HUES48 (cell line): ENCODE results near the gene CCL26.
"Not testable (repeated sequence)": the region's sequence is repeated elsewhere in the genome, so short reads cannot be mapped to it uniquely, and the experiment has no call there.

ENCODE experiments used
- H3K27ac ChIP-seq: one replicate; pipeline ENCODE4 v1.7.0; 2013; ENCODE audit warnings: low read depth, low read length, inconsistent platforms
- H3K27me3 ChIP-seq: 2 replicates; pipeline ENCODE4 v1.6.1; 2013; ENCODE audit warnings: mild to moderate bottlenecking, low read length; ENCODE audit not compliant: control insufficient read depth, insufficient read depth
- H3K36me3 ChIP-seq: 2 replicates; pipeline ENCODE4 v1.6.1; 2013; ENCODE audit warnings: low read length; ENCODE audit not compliant: control insufficient read depth, insufficient read depth
- H3K4me1 ChIP-seq: 2 replicates; pipeline ENCODE4 v1.6.1; 2013; ENCODE audit warnings: mild to moderate bottlenecking, low read length; ENCODE audit not compliant: control insufficient read depth, insufficient read depth
- H3K4me3 ChIP-seq: 2 replicates; pipeline ENCODE4 v1.5.1; 2013; ENCODE audit warnings: mild to moderate bottlenecking, low read depth, low read length
- H3K9ac ChIP-seq: 2 replicates; pipeline ENCODE4 v1.6.1; 2013; ENCODE audit warnings: mild to moderate bottlenecking, low read depth, low read length, moderate library complexity
- H3K9me3 ChIP-seq: 2 replicates; pipeline ENCODE4 v1.6.1; 2013; ENCODE audit warnings: low read length; ENCODE audit not compliant: control insufficient read depth, insufficient read depth

Gene CCL26

GRCh38 chr7:75737856-75738603 is 34.0 kb downstream of the CCL26 start:
- H3K27ac ChIP-seq, result no peak overlapping the region
- H3K9me3 ChIP-seq, result no peaks in the 10 kb centered on the region
- peaks cover 11% of the 10 kb centered on the region for H3K4me1 ChIP-seq
- peaks cover 9% of the 10 kb centered on the region for H3K27me3 ChIP-seq
- peak overlapping the region; percentile 90 for H3K4me3 ChIP-seq
- no peak overlapping the region for H3K9ac ChIP-seq
- H3K36me3 ChIP-seq, result no peaks in the 10 kb centered on the region

- peaks cover 9% of the 10 kb centered on the region for H3K27me3 ChIP-seq
- H3K4me3 ChIP-seq, result no peak overlapping the region
- H3K9me3 ChIP-seq, result no peaks in the 10 kb centered on the region
- H3K27ac ChIP-seq, result no peak overlapping the region
- peaks cover 9% of the 10 kb centered on the region for H3K4me1 ChIP-seq
- H3K36me3 ChIP-seq, result no peaks in the 10 kb centered on the region
- H3K9ac ChIP-seq, result no peak overlapping the region
Observed at GRCh38 chr7:75735581-75736350, 36.2 kb downstream of the CCL26 start.

- Histone ChIP-seq H3K4me1 (peaks cover 8% of the 10 kb centered on the region; the same call in 1 of the 2 replicates), H3K9ac (no peak overlapping the region), H3K4me3 (no peak overlapping the region), H3K27ac (no peak overlapping the region), H3K9me3 (no peaks in the 10 kb centered on the region), H3K36me3 (no peaks in the 10 kb centered on the region), H3K27me3 (peaks cover 9% of the 10 kb centered on the region)
Observed at GRCh38 chr7:75734586-75735458, 37.2 kb downstream of the CCL26 start.

DNA sequence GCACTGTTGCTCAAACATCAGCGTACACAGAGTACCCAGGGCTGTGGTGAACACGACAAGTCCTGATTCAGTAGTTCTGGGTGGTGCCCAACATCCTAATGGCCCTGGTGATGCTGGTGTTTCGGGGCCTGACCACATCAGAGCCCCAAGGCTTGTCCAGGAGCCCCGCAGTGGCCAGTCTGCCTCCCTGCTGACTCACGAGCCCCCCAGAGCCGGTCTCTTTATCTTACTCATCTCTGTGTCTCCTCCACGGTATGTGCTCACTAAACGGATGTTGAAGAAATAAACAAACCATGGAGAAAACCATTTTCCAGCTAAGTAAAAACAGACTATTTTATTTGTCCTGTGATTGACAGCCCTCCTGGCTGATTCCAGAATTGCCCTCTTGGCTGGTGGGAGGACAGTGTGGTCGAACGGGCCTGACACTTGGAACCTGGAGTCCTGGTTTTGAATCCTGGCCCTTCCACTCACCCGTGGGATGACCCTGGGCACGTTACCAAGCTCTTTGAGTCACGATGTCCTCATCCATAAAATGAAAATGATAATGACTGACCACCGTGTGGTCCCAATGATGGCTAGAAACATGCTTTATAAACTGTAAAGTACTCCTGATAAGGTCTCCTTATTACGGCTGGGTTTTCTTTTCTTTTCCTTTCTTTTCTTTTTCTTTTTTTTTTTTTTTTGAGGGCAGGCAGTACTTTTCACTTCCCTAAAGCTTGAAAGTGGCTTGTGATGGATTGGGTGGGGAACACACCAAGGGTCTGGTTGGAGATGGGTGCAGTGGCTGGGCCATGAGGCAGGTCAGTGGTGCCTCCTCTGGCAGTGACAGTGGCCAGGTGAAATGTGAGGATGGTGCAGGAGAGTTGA is 39.0 kb downstream of the CCL26 start:
- H3K27ac ChIP-seq, result no peak overlapping the region
- no peak overlapping the region for H3K9ac ChIP-seq

DNA sequence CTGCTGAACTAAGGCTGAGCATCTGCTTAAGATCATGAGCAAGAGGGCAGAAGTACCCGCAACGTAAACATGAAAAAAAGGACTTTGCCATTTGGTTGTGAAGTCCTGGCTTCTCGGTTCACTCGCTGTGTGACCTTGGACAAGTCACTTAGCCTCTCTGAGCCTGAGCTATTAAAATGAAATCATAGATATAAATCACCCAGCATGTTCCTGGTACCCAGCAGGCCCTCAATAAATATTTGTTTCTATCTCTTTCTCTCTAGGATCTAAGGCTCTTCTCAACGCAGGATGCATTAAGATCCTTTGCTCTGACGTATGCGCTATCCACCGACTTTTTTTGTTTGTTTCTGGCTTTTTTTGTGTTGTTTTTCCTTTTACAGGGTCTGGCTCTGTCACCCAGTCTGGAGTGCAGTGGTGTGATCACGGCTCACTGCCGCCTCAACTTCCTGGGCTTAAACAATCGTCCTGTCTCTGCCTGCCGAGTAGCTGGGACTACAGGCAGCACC is 39.9 kb downstream of the CCL26 start:
- no peak overlapping the region for H3K9ac ChIP-seq
- no peaks in the 10 kb centered on the region for H3K9me3 ChIP-seq
- H3K4me3 ChIP-seq, result no peak overlapping the region
- H3K36me3 ChIP-seq, result no peaks in the 10 kb centered on the region
- H3K27me3 ChIP-seq, result no peaks in the 10 kb centered on the region
- peaks cover 14% of the 10 kb centered on the region; the same call in 1 of the 2 replicates for H3K4me1 ChIP-seq
- no peak overlapping the region for H3K27ac ChIP-seq

More for the DNA sequence above, 39.0 kb downstream of the CCL26 start:
- Histone ChIP-seq H3K36me3 (no peaks in the 10 kb centered on the region), H3K4me1 (peaks cover 12% of the 10 kb centered on the region; the same call in 1 of the 2 replicates), H3K27me3 (peaks cover 6% of the 10 kb centered on the region), H3K4me3 (no peak overlapping the region), H3K9me3 (no peaks in the 10 kb centered on the region)

DNA sequence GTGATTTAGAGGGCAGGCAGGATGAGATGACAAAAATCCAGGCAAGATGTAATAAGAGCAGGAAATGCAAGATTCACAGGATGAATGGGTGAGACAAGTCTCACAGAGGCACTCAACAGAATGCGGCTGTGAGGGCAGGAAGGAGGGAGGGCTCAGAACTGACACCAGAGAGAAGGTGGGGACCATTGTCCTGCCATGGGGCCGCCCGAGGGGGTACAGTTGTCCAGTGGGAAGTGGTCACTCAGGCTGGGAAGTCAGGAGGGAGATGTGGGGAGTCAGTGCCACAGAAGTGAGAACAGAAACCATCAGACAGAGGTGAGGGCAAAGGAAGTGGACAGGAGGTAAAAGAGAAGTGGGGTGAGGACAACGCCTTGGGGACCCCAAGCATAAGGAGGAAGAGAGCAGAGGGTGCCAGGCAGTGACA is 42.1 kb downstream of the CCL26 start:
- Histone ChIP-seq H3K9me3 (no peaks in the 10 kb centered on the region), H3K4me1 (peaks cover 12% of the 10 kb centered on the region; the same call in 1 of the 2 replicates), H3K9ac (no peak overlapping the region), H3K27me3 (no peaks in the 10 kb centered on the region), H3K36me3 (no peaks in the 10 kb centered on the region), H3K4me3 (no peak overlapping the region), H3K27ac (no peak overlapping the region)

- H3K27ac ChIP-seq, result peak overlapping the region; percentile 40
- no peak overlapping the region for H3K9ac ChIP-seq
- no peaks in the 10 kb centered on the region for H3K36me3 ChIP-seq
- H3K4me3 ChIP-seq, result no peak overlapping the region
- H3K4me1 ChIP-seq, result peaks cover 9% of the 10 kb centered on the region; the same call in 1 of the 2 replicates
- no peaks in the 10 kb centered on the region for H3K27me3 ChIP-seq
- H3K9me3 ChIP-seq, result no peaks in the 10 kb centered on the region
Observed at GRCh38 chr7:75727881-75728593, 44.0 kb downstream of the CCL26 start.

DNA sequence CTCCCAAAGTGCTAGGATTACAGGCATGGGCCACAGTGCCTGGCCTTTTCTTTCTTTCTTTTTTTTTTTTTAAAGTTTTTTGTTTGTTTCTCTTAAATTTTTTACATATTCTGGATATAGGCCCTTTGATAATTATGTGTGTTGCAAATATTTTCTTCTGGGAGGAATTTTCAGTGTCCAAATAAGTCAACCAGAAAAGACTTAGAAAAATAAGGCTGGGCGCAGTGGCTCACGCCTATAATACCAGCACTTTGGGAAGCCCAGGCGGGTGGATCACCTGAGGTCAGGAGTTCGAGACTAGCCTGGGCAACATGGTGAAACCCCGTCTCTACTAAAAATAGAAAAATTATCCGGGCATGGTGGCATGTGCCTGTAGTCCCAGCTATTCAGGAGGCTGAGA is 44.7 kb downstream of the CCL26 start:
- not testable (repeated sequence) for H3K27me3 ChIP-seq

GRCh38 chr7:75725306-75725705 is 46.7 kb downstream of the CCL26 start:
- Histone ChIP-seq H3K36me3 (no peaks in the 10 kb centered on the region), H3K27me3 (no peaks in the 10 kb centered on the region), H3K9ac (no peak overlapping the region), H3K9me3 (no peaks in the 10 kb centered on the region), H3K4me3 (no peak overlapping the region), H3K27ac (no peak overlapping the region), H3K4me1 (peaks cover 6% of the 10 kb centered on the region; the same call in 1 of the 2 replicates)

More for the DNA sequence above, 44.7 kb downstream of the CCL26 start:
- not testable (repeated sequence) for H3K36me3 ChIP-seq, H3K4me3 ChIP-seq, H3K27ac ChIP-seq, H3K9ac ChIP-seq, H3K9me3 ChIP-seq, H3K4me1 ChIP-seq
